OCI-LY7 (cell line): ENCODE measurements around the gene MACROD2. TPM values are rescaled to one million over a fixed set of nuclear protein-coding genes. Genes with fewer than 3 reads are reported as not detected.

ENCODE experiments used
- BruUV-seq: library from RNA; stranded (reverse); fragments of 400-500 nt; replicated peaks from 2 replicates; lab custom pipeline; 2021; lab: Mats Ljungman, UMichigan
- CTCF ChIA-PET: fragments of 300-600 bp; sonication (Branson Sonifier 250); formaldehyde crosslinking; loops from one replicate; lab custom pipeline; 2022; ENCODE audit warnings: antibody characterized with exemption; ENCODE audit not compliant: unreplicated experiment; lab: Charles Lee
- POLR2A ChIA-PET: fragments of 300-600 bp; sonication (Branson Sonifier 250); formaldehyde crosslinking; loops from one replicate; lab custom pipeline; 2022; ENCODE audit warnings: antibody characterized with exemption; lab: Charles Lee
- DNase-seq: peaks from one replicate; pipeline ENCODE4 v3.0.0-alpha.2; 2015; ENCODE audit warnings: low spot score
- H2AFZ ChIP-seq: fragments of 200-600 bp; sonication (generic), shearing (Covaris generic); 2 replicates; pipeline ENCODE4 v1.6.1; 2014; ENCODE audit warnings: mild to moderate bottlenecking, antibody characterized with exemption, low read length, moderate library complexity
- H3K27ac ChIP-seq: fragments of 200-600 bp; sonication (generic); 2 replicates; pipeline ENCODE4 v1.5.1; 2014; ENCODE audit warnings: mixed run types, low read depth, mild to moderate bottlenecking, moderate library complexity, low read length, inconsistent platforms; ENCODE audit not compliant: poor library complexity, severe bottlenecking
- H3K36me3 ChIP-seq: fragments of 200-600 bp; sonication (generic); 2 replicates; pipeline ENCODE4 v1.6.1; 2014; ENCODE audit warnings: mild to moderate bottlenecking, antibody characterized with exemption, low read length, moderate library complexity, mixed read lengths; ENCODE audit not compliant: insufficient read depth
- H3K4me1 ChIP-seq: fragments of 200-600 bp; sonication (generic); 2 replicates; pipeline ENCODE4 v1.5.1; 2014; ENCODE audit warnings: mild to moderate bottlenecking, low read length; ENCODE audit not compliant: insufficient read depth, poor library complexity, severe bottlenecking
- H3K4me2 ChIP-seq: fragments of 200-600 bp; sonication (generic); 2 replicates; pipeline ENCODE4 v1.6.1; 2014; ENCODE audit warnings: mild to moderate bottlenecking, low read length
- H3K4me3 ChIP-seq: fragments of 200-600 bp; sonication (generic); 2 replicates; pipeline ENCODE4 v1.5.1; 2014; ENCODE audit warnings: mild to moderate bottlenecking, low read depth, low read length; ENCODE audit not compliant: poor library complexity, severe bottlenecking
- H3K79me2 ChIP-seq: fragments of 200-600 bp; sonication (generic); 2 replicates; pipeline ENCODE4 v1.6.1; 2016; ENCODE audit warnings: low read depth, mild to moderate bottlenecking, low read length, moderate library complexity, mixed read lengths; ENCODE audit not compliant: insufficient read depth
- H3K9me2 ChIP-seq: fragments of 200-600 bp; sonication (generic); 2 replicates; pipeline ENCODE4 v1.6.1; 2016; ENCODE audit warnings: mild to moderate bottlenecking, low read length, mixed read lengths; ENCODE audit not compliant: insufficient read depth
- H3K9me3 ChIP-seq: fragments of 200-600 bp; sonication (generic); 2 replicates; pipeline ENCODE4 v1.6.1; 2014; ENCODE audit warnings: mild to moderate bottlenecking, mixed run types, low read length, mixed read lengths
- H4K20me1 ChIP-seq: fragments of 200-600 bp; sonication (generic); 2 replicates; pipeline ENCODE4 v1.6.1; 2014; ENCODE audit warnings: mild to moderate bottlenecking, antibody characterized with exemption, low read length, moderate library complexity, mixed read lengths; ENCODE audit not compliant: insufficient read depth
- CTCF ChIP-seq: fragments of 200-600 bp; sonication (generic); conservative IDR thresholded peaks from 2 replicates; pipeline ENCODE4 v1.5.1; 2014; ENCODE audit warnings: mild to moderate bottlenecking, antibody characterized with exemption, low read length, moderate library complexity, mixed read lengths
- EZH2phosphoT487 ChIP-seq: fragments of 200-600 bp; sonication (generic); IDR thresholded peaks from 2 replicates; pipeline ENCODE4 v1.6.1; 2018; ENCODE audit warnings: low read depth, borderline replicate concordance, mild to moderate bottlenecking, mixed run types, antibody characterized with exemption, low read length, moderate library complexity, mixed read lengths
- intact Hi-C: fragments of 100-400 bp; cut with micrococcal nuclease; formaldehyde crosslinking; loops from one replicate; pipeline ENCODE4 v1.10.0; 2022; ENCODE audit not compliant: unreplicated experiment
- total RNA-seq, 2 experiments: library from RNA; depleted of rRNA in 1 of 2; stranded (reverse); fragments of >200 nt in 1 of 2; shearing (Covaris generic) in 1 of 2; gene quantifications; 2 replicates each; pipeline ENCODE4 v1.2.3, GENCODE V29; 2014 to 2022

Gene MACROD2
- total RNA-seq, 2 experiments from 2014 or later: 0.09 to 4.5 TPM

DNA sequence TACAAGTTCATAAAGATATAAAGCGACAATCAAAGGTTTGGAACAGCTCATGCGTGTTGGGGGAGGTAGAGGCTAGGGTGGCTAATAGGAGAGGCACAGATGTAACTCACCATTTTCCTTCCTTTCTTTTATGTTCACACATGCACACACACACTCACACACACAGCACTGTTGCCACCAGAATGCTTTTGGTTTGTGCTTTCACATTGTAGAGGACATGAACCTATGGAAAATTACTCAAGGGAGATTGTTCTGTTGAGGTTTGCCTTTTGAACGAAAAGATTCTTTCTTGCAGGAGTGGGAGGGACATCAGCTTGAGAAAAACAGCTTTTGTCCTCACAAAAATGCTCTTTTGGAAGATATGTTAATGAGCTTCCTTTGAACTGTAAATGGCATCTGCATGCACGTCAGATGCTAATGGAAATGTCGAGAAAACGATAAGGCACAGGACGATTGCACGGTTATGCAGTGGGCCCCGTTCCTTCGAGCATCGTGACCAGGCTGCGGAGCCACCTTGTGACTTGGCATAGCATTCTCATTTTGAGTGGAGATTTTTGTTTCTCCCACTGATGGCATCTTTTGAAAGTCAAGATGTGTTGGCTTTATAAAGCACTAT, 1853.8 kb downstream of the MACROD2 start:
- intact Hi-C loops: loop anchor here (10.0 kb wide), 1 partner anchor 626 kb away; no protein-coding TSS in a partner anchor
- TF ChIP-seq EZH2phosphoT487 (no peak), CTCF (no peak)
- CTCF ChIA-PET: no interaction called here
- Histone ChIP-seq H3K4me2 (no peak overlapping the region), H4K20me1 (no peaks in the 10 kb centered on the region), H3K4me1 (peaks cover 9% of the 10 kb centered on the region), H3K9me2 (no peaks in the 10 kb centered on the region), H2AFZ (no peak overlapping the region), H3K4me3 (no peak overlapping the region), H3K36me3 (no peaks in the 10 kb centered on the region), H3K79me2 (no peaks in the 10 kb centered on the region), H3K9me3 (no peaks in the 10 kb centered on the region), H3K27ac (no peak overlapping the region)
- POLR2A ChIA-PET: interaction anchor here (0.6 to 0.7 kb wide), 2 partner anchors 10 to 23 kb away, joined by 3 read pairs; no protein-coding TSS in a partner anchor
- no peak for DNase-seq
- no TSS peak for BruUV-seq

DNA sequence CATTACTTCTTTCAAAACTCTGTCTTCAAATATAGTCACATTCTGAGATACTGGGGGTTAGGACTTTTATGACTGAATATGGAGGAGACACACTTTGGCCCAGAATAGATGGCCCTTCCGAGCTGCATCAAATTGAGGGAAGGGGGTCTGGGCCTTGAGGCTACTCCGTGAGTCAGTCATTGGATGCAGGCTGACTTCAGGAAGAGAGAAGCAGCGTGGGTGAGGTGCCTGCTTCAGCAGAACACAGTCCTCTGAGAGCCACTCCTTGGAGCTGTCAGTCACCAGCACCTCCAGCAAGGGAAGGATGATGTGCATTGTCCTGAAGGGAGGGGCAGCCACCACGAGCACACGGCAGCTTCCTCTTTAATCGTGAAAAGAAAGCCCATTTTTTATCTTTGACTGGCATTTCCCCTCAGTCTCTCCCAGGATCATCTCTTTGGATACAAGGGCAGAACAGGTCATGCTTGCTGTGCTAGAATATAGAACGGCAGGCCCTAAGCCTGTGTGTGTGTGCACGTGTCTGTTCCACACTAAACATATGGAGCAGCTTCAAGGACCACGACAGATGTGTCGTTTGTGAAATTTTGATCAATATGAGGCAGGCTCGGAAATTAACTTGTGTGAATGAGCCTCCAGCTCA, 1856.4 kb downstream of the MACROD2 start:
- Histone ChIP-seq H3K4me3 (no peak overlapping the region), H4K20me1 (no peaks in the 10 kb centered on the region), H3K4me2 (no peak overlapping the region), H2AFZ (0 out of 2 replicates have a peak overlapping the region, but pooled peaks have one; percentile 20), H3K4me1 (peaks cover 32% of the 10 kb centered on the region), H3K27ac (no peak overlapping the region), H3K79me2 (no peaks in the 10 kb centered on the region), H3K9me3 (no peaks in the 10 kb centered on the region), H3K9me2 (no peaks in the 10 kb centered on the region), H3K36me3 (no peaks in the 10 kb centered on the region)
- CTCF ChIA-PET: no interaction called here
- TF ChIP-seq EZH2phosphoT487 (no peak), CTCF (no peak)
- intact Hi-C loops: no loop called here
- POLR2A ChIA-PET: interaction anchor here (1.1 kb wide), 1 partner anchor 23 kb away, joined by 3 read pairs; no protein-coding TSS in a partner anchor
- no TSS peak for BruUV-seq
- no peak for DNase-seq
